Endothelial cell (in vitro differentiated cells): Measurements from ENCODE around the gene CDH7. TPM values are rescaled to one million over a fixed set of nuclear protein-coding genes. Genes with fewer than 3 reads are reported as not detected.

Experiments
- DNase-seq: peaks from one replicate; pipeline ENCODE4 v3.0.0; 2021; ENCODE audit warnings: low spot score
- H3K27ac Mint-ChIP-seq: one replicate; pipeline ENCODE4 v1.8.0; 2021; ENCODE audit warnings: mixed read lengths, inconsistent platforms; ENCODE audit not compliant: unreplicated experiment
- H3K27me3 Mint-ChIP-seq: one replicate; pipeline ENCODE4 v1.8.0; 2021; ENCODE audit warnings: mild to moderate bottlenecking, moderate library complexity, mixed read lengths, inconsistent platforms; ENCODE audit not compliant: unreplicated experiment
- H3K36me3 Mint-ChIP-seq: one replicate; pipeline ENCODE4 v1.8.0; 2021; ENCODE audit warnings: mild to moderate bottlenecking, low read depth, mixed read lengths, inconsistent platforms; ENCODE audit not compliant: unreplicated experiment
- H3K4me1 Mint-ChIP-seq: one replicate; pipeline ENCODE4 v1.8.0; 2021; ENCODE audit warnings: mild to moderate bottlenecking, mixed read lengths, inconsistent platforms; ENCODE audit not compliant: unreplicated experiment
- H3K4me3 Mint-ChIP-seq: one replicate; pipeline ENCODE4 v1.8.0; 2021; ENCODE audit warnings: mild to moderate bottlenecking, mixed read lengths, inconsistent platforms; ENCODE audit not compliant: unreplicated experiment
- H3K9me3 Mint-ChIP-seq: one replicate; pipeline ENCODE4 v1.8.0; 2021; ENCODE audit warnings: mixed read lengths, inconsistent platforms; ENCODE audit not compliant: unreplicated experiment
- CTCF ChIP-seq: fragments of 200-600 bp; sonication (generic); IDR thresholded peaks from one replicate; pipeline ENCODE4 v1.5.0; 2021; ENCODE audit warnings: antibody characterized with exemption; ENCODE audit not compliant: unreplicated experiment
- total RNA-seq: library from RNA; stranded (reverse); fragmentation: NEBNext Ultra II Directional; extraction: Animal tissue kit (Norgen Biotek cat#: 25700); gene quantifications from one replicate; pipeline ENCODE4 v1.2.1, GENCODE V29; 2021; ENCODE audit not compliant: unreplicated experiment

The CDH7 gene
- total RNA-seq, 1 donor from 2014 or later, result 0.44 TPM

DNA sequence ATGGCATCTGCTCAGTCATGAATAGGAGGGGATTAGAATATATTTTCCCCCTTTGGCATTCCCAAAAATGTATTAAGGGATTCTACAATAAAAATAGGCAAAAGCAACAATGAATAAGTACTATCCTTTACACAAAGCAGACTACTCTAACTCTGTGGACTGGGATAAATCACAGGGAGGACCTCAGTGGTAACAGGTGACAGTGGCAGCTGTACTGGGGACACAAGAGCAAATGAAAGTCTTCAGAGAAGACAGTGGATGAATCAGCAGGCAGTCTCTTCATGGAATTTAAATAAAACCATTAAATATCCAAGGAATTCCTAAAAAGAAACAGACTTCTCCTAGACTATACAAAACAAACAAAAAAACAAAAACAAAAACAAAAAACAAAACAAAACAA is 4.8 kb downstream of the CDH7 start:
- TF ChIP-seq CTCF, result no peak
- Mint-ChIP-seq H3K36me3 (no peaks in the 10 kb centered on the region), H3K27ac (no peak overlapping the region)

GRCh38 chr18:65760457-65760856 is 9.6 kb downstream of the CDH7 start:
- H3K9me3 Mint-ChIP-seq, result no peaks in the 10 kb centered on the region
- no peaks in the 10 kb centered on the region for H3K36me3 Mint-ChIP-seq
- H3K27me3 Mint-ChIP-seq, result peaks cover 3% of the 10 kb centered on the region
- TF ChIP-seq CTCF, result no peak
- no peak overlapping the region for H3K27ac Mint-ChIP-seq
- no peak for DNase-seq
- H3K4me1 Mint-ChIP-seq, result peaks cover 3% of the 10 kb centered on the region
- no peak overlapping the region for H3K4me3 Mint-ChIP-seq

More for the DNA sequence above, 4.8 kb downstream of the CDH7 start:
- no peaks in the 10 kb centered on the region for H3K9me3 Mint-ChIP-seq
- DNase-seq, result no peak
- no peak overlapping the region for H3K4me3 Mint-ChIP-seq
- H3K4me1 Mint-ChIP-seq, result no peaks in the 10 kb centered on the region
- H3K27me3 Mint-ChIP-seq, result peaks cover 9% of the 10 kb centered on the region

GRCh38 chr18:65761636-65762295 is 11.0 kb downstream of the CDH7 start:
- H3K27me3 Mint-ChIP-seq, result peaks cover 3% of the 10 kb centered on the region
- TF ChIP-seq CTCF, result no peak
- H3K4me1 Mint-ChIP-seq, result peaks cover 3% of the 10 kb centered on the region
- H3K4me3 Mint-ChIP-seq, result no peak overlapping the region
- no peaks in the 10 kb centered on the region for H3K9me3 Mint-ChIP-seq
- no peak overlapping the region for H3K27ac Mint-ChIP-seq
- no peaks in the 10 kb centered on the region for H3K36me3 Mint-ChIP-seq
- DNase-seq, result no peak

- Mint-ChIP-seq H3K4me1 (peaks cover 3% of the 10 kb centered on the region), H3K4me3 (no peak overlapping the region), H3K27ac (no peak overlapping the region), H3K27me3 (peaks cover 3% of the 10 kb centered on the region), H3K9me3 (no peaks in the 10 kb centered on the region), H3K36me3 (no peaks in the 10 kb centered on the region)
- DNase-seq, result no peak
- TF ChIP-seq CTCF, result no peak
Measured at GRCh38 chr18:65762556-65762955, 11.7 kb downstream of the CDH7 start.

DNA sequence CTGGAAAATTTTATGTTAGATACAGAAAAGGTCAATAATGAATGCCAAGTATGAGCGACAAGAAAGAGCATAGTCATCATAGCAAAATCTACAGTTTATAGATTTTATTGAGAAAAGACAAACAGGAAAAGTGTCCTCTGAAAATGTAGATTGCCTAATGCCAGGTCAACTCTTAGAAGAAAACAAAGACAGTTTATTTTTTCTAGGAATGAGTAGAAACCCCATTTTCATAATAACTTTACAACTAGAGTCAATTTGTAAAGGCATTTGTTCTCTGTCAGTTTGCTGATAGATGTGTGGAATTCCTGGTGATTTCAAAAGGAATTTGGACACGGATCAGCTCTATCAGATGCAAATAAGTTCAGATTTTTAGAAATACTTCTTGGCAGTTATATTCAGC is 16.6 kb downstream of the CDH7 start:
- Mint-ChIP-seq H3K27ac (no peak overlapping the region), H3K36me3 (no peaks in the 10 kb centered on the region), H3K4me3 (no peak overlapping the region), H3K9me3 (no peaks in the 10 kb centered on the region), H3K4me1 (peaks cover 3% of the 10 kb centered on the region), H3K27me3 (peaks cover 3% of the 10 kb centered on the region)
- no peak for DNase-seq
- no peak for TF ChIP-seq CTCF
